Suprapubic skin (tissue), 4 donors: ENCODE results near the gene SPRY4. TPM values are rescaled to one million over a fixed set of nuclear protein-coding genes. Genes with fewer than 3 reads are reported as not detected.
"Not testable (repeated sequence)": the region's sequence is repeated elsewhere in the genome, so short reads cannot be mapped to it uniquely, and the experiment has no call there.

Source experiments
- DNase-seq, 2 donors: peaks; one replicate each; pipeline ENCODE4 v3.0.0-alpha.2; 2019; ENCODE audit warnings: low spot score in 2 of 2
- H3K27ac ChIP-seq: fragments of 200-600 bp; sonication (generic); one replicate; pipeline ENCODE4 v1.5.1; 2019
- H3K27me3 ChIP-seq: fragments of 200-600 bp; sonication (generic); one replicate; pipeline ENCODE4 v1.5.1; 2019
- H3K36me3 ChIP-seq: fragments of 200-600 bp; sonication (generic); one replicate; pipeline ENCODE4 v1.5.1; 2019
- H3K4me1 ChIP-seq: fragments of 200-600 bp; sonication (generic); one replicate; pipeline ENCODE4 v1.5.1; 2019
- H3K4me3 ChIP-seq: fragments of 200-600 bp; sonication (generic); one replicate; pipeline ENCODE4 v1.5.1; 2019; ENCODE audit warnings: mild to moderate bottlenecking
- H3K9me3 ChIP-seq: fragments of 200-600 bp; sonication (generic); one replicate; pipeline ENCODE4 v1.5.1; 2019
- CTCF ChIP-seq, 2 donors: fragments of 200-600 bp in 1 of 2; fragments of 450-650 bp in 1 of 2; sonication (generic) in 1 of 2; IDR thresholded peaks; one replicate each; pipeline ENCODE4 v1.5.1; 2016 to 2019; ENCODE audit warnings: antibody characterized with exemption in 2 of 2, mild to moderate bottlenecking in 1 of 2, moderate library complexity in 1 of 2
- EP300 ChIP-seq: sonication (generic); formaldehyde crosslinking; IDR thresholded peaks from one replicate; pipeline ENCODE4 v1.6.1; 2017; ENCODE audit warnings: antibody characterized with exemption
- POLR2A ChIP-seq, 2 donors: fragments of 450-650 bp; IDR thresholded peaks; one replicate each; pipeline ENCODE4 v1.6.1; 2017; ENCODE audit warnings: antibody characterized with exemption in 2 of 2, mild to moderate bottlenecking in 2 of 2, moderate library complexity in 2 of 2
- POLR2AphosphoS5 ChIP-seq, 3 donors: sonication (generic); formaldehyde crosslinking; IDR thresholded peaks; one replicate each; pipeline ENCODE4 v1.6.1; 2017; ENCODE audit warnings: antibody characterized with exemption in 3 of 3
- WGBS: methylation state at CpG from one replicate; pipeline ENCODE4 v1.1.5; 2018; 5-methylcytosine and 5-hydroxymethylcytosine counted together
- total RNA-seq, 4 donors: library from RNA; depleted of rRNA; stranded (reverse); fragments of >200 nt; gene quantifications; one replicate each; pipeline ENCODE4 v1.1.0, GENCODE V29; 2016

Gene SPRY4
- total RNA-seq: 1 to 10 TPM; 4.2 to 7.9 (median 4.9) TPM

- Histone ChIP-seq H3K27me3 (peaks cover 15% of the 10 kb centered on the region), H3K36me3 (no peaks in the 10 kb centered on the region), H3K9me3 (no peaks in the 10 kb centered on the region), H3K4me1 (peaks cover 44% of the 10 kb centered on the region), H3K4me3 (peak within 1 kb of the TSS; percentile 65), H3K27ac (peak within 1 kb of the TSS; percentile 77)
- TF ChIP-seq POLR2AphosphoS5 (IDR thresholded peaks at IDR 0.05) (peak in 2 of 3 donors; percentile 44 to 70), POLR2A (IDR thresholded peaks at IDR 0.05) (peak in 1 of 2 donors; percentile 33), CTCF (IDR thresholded peaks at IDR 0.05) (peak in 1 of 2 donors; percentile 10), EP300 (no peak)
- 0% methylated on average over 45 of the region's 54 CpGs for WGBS
- peak; percentile 93 to 94 for DNase-seq
These were observed at the start of gene SPRY4 for GRCh38 chr5:142324871-142325724. Gene SPRY4, minus strand, starts transcription at chr5:142325021. Its CDS starts 9,913 bp downstream, at chr5:142315108.

GRCh38 chr5:142368529-142368928 lies 43.7 kb upstream of the SPRY4 start:
- H3K27ac ChIP-seq: no peak overlapping the region
- peaks cover 5% of the 10 kb centered on the region for H3K4me1 ChIP-seq
- DNase-seq: no peak
- no peaks in the 10 kb centered on the region for H3K27me3 ChIP-seq
- WGBS: 87% methylated on average over 2 of the region's 2 CpGs
- no peaks in the 10 kb centered on the region for H3K36me3 ChIP-seq
- TF ChIP-seq CTCF (IDR thresholded peaks at IDR 0.05): no peak
- TF ChIP-seq POLR2AphosphoS5 (IDR thresholded peaks at IDR 0.05): no peak
- TF ChIP-seq POLR2A (IDR thresholded peaks at IDR 0.05): no peak
- TF ChIP-seq EP300: no peak
- H3K4me3 ChIP-seq: no peak overlapping the region
- no peaks in the 10 kb centered on the region for H3K9me3 ChIP-seq

GRCh38 chr5:142366007-142366406 lies 41.2 kb upstream of the SPRY4 start:
- no peaks in the 10 kb centered on the region for H3K9me3 ChIP-seq
- no peaks in the 10 kb centered on the region for H3K27me3 ChIP-seq
- DNase-seq: no peak
- H3K27ac ChIP-seq: no peak overlapping the region
- H3K36me3 ChIP-seq: no peaks in the 10 kb centered on the region
- no peak for TF ChIP-seq POLR2A (IDR thresholded peaks at IDR 0.05)
- TF ChIP-seq POLR2AphosphoS5 (IDR thresholded peaks at IDR 0.05): no peak
- TF ChIP-seq CTCF (IDR thresholded peaks at IDR 0.05): no peak
- 92% methylated on average over 4 of the region's 4 CpGs for WGBS
- no peak overlapping the region for H3K4me3 ChIP-seq
- H3K4me1 ChIP-seq: peaks cover 8% of the 10 kb centered on the region

- Histone ChIP-seq H3K27ac (no peak overlapping the region), H3K27me3 (no peaks in the 10 kb centered on the region), H3K4me3 (no peak overlapping the region), H3K36me3 (no peaks in the 10 kb centered on the region), H3K9me3 (no peaks in the 10 kb centered on the region), H3K4me1 (peaks cover 8% of the 10 kb centered on the region)
- TF ChIP-seq POLR2AphosphoS5 (IDR thresholded peaks at IDR 0.05) (no peak), CTCF (IDR thresholded peaks at IDR 0.05) (no peak), POLR2A (IDR thresholded peaks at IDR 0.05) (no peak), EP300 (no peak)
- DNase-seq: peak in 1 of 2 donors; percentile 62
- 47% methylated on average over 23 of the region's 23 CpGs for WGBS
These were observed 39.7 kb upstream of the SPRY4 start for GRCh38 chr5:142364251-142365145.

GRCh38 chr5:142363619-142363963 lies 38.8 kb upstream of the SPRY4 start:
- no peaks in the 10 kb centered on the region for H3K9me3 ChIP-seq
- H3K36me3 ChIP-seq: no peaks in the 10 kb centered on the region
- peaks cover 8% of the 10 kb centered on the region for H3K4me1 ChIP-seq
- WGBS: 86% methylated on average over 5 of the region's 5 CpGs
- no peaks in the 10 kb centered on the region for H3K27me3 ChIP-seq
- peak in 1 of 2 donors; percentile 9 for DNase-seq
- H3K4me3 ChIP-seq: no peak overlapping the region
- no peak for TF ChIP-seq POLR2A (IDR thresholded peaks at IDR 0.05)
- no peak for TF ChIP-seq EP300
- TF ChIP-seq POLR2AphosphoS5 (IDR thresholded peaks at IDR 0.05): no peak
- TF ChIP-seq CTCF (IDR thresholded peaks at IDR 0.05): no peak
- H3K27ac ChIP-seq: no peak overlapping the region

- not testable (repeated sequence) for H3K27ac ChIP-seq, H3K9me3 ChIP-seq, H3K4me3 ChIP-seq, H3K36me3 ChIP-seq, H3K27me3 ChIP-seq
- peak in 1 of 2 donors; percentile 14 for DNase-seq
- 92% methylated on average over 11 of the region's 11 CpGs for WGBS
- peaks cover 21% of the 10 kb centered on the region for H3K4me1 ChIP-seq
These were observed 37.4 kb upstream of the SPRY4 start for GRCh38 chr5:142362193-142362592.
